GM12891 (cell line): ENCODE results near the gene SAMHD1. TPM values are rescaled to one million over a fixed set of nuclear protein-coding genes. Genes with fewer than 3 reads are reported as not detected.
"Not testable (repeated sequence)": the region's sequence is repeated elsewhere in the genome, so short reads cannot be mapped to it uniquely, and the experiment has no call there.

Source experiments
- DNase-seq: peaks from one replicate; pipeline ENCODE4 v3.0.0; 2011; ENCODE audit warnings: low spot score; ENCODE audit not compliant: insufficient read length
- FAIRE-seq: peaks from 2 replicates; lab custom pipeline; 2011; peaks lifted over from hg19 to GRCh38; lab: Jason Lieb, UNC
- PAX5 ChIP-seq: IDR thresholded peaks from 2 replicates; pipeline ENCODE4 v1.6.1; 2011; ENCODE audit warnings: low read length, moderate library complexity, mild to moderate bottlenecking; ENCODE audit not compliant: insufficient read depth, severe bottlenecking
- POLR2A ChIP-seq: IDR thresholded peaks from 2 replicates; pipeline ENCODE4 v1.6.1; 2011; ENCODE audit warnings: low read depth, low read length, control low read depth
- POLR2AphosphoS5 ChIP-seq: IDR thresholded peaks from 2 replicates; pipeline ENCODE4 v1.6.1; 2011; ENCODE audit warnings: low read depth, low read length, control low read depth
- POU2F2 ChIP-seq: IDR thresholded peaks from 2 replicates; pipeline ENCODE4 v1.6.1; 2011; ENCODE audit warnings: low read depth, mild to moderate bottlenecking, control low read depth, low read length, moderate library complexity
- SPI1 ChIP-seq: IDR thresholded peaks from 2 replicates; pipeline ENCODE4 v1.6.1; 2011; ENCODE audit warnings: low read depth, low read length, control low read depth
- TAF1 ChIP-seq: IDR thresholded peaks from 2 replicates; pipeline ENCODE4 v1.6.1; 2011; ENCODE audit warnings: low read depth, low read length, control low read depth
- polyA plus RNA-seq: library from polyadenylated mRNA; unstranded; fragments of >200 nt; gene quantifications from one replicate; pipeline ENCODE4 v1.2.1, GENCODE V29; 2012; ENCODE audit warnings: low read depth, missing spikeins, inconsistent platforms; ENCODE audit not compliant: missing spikeins

The SAMHD1 gene
- polyA plus RNA-seq = 7.7 TPM

GRCh38 chr20:36951198-36951978 is at the start of gene SAMHD1:
SAMHD1 (minus strand) TSS chr20:36951708; CDS start chr20:36951643, 65 bp downstream.
- TF ChIP-seq POLR2AphosphoS5 (no peak), SPI1 (0 out of 2 replicates have a peak, but pooled peaks have one; percentile 8), TAF1 (0 out of 2 replicates have a peak, but pooled peaks have one; percentile 7), PAX5 (no peak), POU2F2 (no peak), POLR2A (peak; percentile 52; the same call in 1 of the 2 replicates)
- DNase-seq (peak; percentile 99), FAIRE-seq (peak; percentile 95)

- DNase-seq, FAIRE-seq: not testable (repeated sequence)
These were observed 48.7 kb upstream of the SAMHD1 start for GRCh38 chr20:37000171-37000570.

GRCh38 chr20:36998652-36999051 is 47.1 kb upstream of the SAMHD1 start:
- no peak for FAIRE-seq
- TF ChIP-seq POU2F2 (no peak), TAF1 (no peak), POLR2AphosphoS5 (no peak), PAX5 (no peak), POLR2A (no peak), SPI1 (no peak)
- DNase-seq = no peak

- TF ChIP-seq POLR2A = no peak
- TF ChIP-seq SPI1 = no peak
- no peak for TF ChIP-seq POLR2AphosphoS5
- TF ChIP-seq TAF1 = no peak
- TF ChIP-seq POU2F2 = no peak
- no peak for TF ChIP-seq PAX5
- FAIRE-seq (no peak), DNase-seq (no peak)
These were observed 45.6 kb upstream of the SAMHD1 start for GRCh38 chr20:36997121-36997520.

GRCh38 chr20:36994221-36994620 is 42.7 kb upstream of the SAMHD1 start:
- DNase-seq, FAIRE-seq: not testable (repeated sequence)

DNA sequence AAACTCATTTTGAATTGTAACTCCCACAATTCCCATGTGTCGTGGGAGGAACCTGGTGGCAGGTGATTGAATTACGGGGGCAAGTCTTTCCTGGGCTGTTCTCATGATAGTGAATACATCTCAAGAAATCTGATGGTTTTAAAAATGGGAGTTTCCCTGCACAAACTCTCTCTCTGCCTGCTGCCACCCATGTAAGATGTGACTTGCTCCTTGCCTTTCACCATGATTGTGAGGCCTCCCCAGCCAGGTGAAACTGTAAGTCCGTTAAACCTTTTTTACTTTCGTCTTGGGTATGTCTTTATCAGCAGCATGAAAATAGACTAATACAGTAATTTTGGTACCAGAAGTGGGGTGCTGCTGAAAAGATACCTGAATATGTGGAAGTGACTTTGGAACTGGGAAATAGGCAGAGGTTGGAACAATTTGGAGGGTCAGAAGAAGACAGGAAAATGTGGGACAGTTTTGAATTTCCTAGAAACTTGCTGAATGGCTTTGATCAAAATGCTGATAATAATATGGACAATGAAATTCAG is 41.4 kb upstream of the SAMHD1 start:
- DNase-seq = no peak
- TF ChIP-seq TAF1 (no peak), PAX5 (no peak), POLR2A (no peak), POLR2AphosphoS5 (no peak), POU2F2 (no peak), SPI1 (no peak)
- no peak for FAIRE-seq

DNA sequence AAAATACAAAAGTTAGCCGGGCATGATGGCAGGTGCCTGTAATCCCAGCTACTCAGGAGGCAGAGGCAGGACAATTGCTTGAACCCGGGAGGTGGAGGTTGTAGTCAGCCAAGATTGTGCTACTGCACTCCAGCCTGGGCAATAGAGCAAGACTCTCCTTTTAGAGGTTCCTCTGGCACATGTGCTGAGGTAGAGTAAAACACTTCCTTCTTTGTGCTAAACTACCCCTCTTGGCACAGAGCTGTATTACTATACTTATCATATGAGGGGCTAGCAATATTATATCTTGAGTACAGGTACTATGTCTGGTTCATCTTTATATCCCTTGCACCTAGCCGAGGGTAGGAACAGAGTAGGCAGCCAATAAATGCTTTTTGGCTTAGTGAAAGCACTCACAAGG is 40.2 kb upstream of the SAMHD1 start:
- DNase-seq (no peak), FAIRE-seq (no peak)
- TF ChIP-seq POU2F2 (no peak), POLR2AphosphoS5 (no peak), TAF1 (no peak), POLR2A (no peak), PAX5 (no peak), SPI1 (no peak)

DNA sequence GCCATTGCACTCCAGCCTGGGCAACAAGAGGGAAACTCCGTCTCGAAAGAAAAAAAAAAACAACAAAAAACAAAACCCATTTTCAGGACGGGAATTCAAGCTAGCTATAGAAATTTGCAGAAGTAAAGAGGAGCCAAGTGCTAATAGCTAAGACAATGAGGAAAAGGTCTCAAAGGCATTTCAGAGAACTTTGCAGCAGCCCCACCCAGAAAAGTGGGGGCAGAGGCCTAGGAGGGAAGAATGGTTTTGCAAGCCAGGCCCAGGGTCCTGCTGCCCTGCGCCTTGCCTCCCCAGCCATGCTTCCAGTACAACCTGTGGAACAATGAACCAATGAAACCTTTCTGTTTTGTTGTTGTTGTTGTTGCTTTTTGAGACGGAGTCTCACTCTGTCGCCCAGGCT is 38.3 kb upstream of the SAMHD1 start:
- no peak for TF ChIP-seq SPI1
- TF ChIP-seq TAF1 = no peak
- no peak for TF ChIP-seq POLR2AphosphoS5
- FAIRE-seq = no peak

GRCh38 chr20:36988494-36988966 is 37.0 kb upstream of the SAMHD1 start:
- DNase-seq (no peak), FAIRE-seq (peak; percentile 60)
- TF ChIP-seq POLR2AphosphoS5 (no peak), PAX5 (no peak), SPI1 (no peak), POLR2A (no peak), POU2F2 (no peak), TAF1 (no peak)

More for the DNA sequence above, 38.3 kb upstream of the SAMHD1 start:
- no peak for DNase-seq

DNA sequence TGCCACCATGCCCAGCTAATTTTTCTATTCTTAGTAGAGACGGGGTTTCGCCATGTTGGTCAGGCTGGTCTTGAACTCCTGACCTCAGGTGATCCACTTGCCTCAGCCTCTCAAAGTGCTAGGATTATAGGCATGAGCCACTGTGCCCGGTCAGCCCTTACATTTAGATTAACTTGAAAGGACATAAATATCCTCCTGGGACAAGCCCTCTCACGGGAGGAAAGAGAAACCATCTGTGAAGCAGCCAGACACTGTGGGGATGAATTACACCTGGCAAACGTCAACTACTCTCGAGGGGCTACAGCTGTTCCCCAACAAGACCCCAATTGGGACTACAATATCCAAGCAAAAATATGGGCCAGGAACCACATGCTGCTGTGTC is 32.7 kb upstream of the SAMHD1 start:
- no peak for FAIRE-seq
- TF ChIP-seq PAX5 (no peak), POU2F2 (no peak), POLR2AphosphoS5 (no peak), POLR2A (no peak), SPI1 (no peak), TAF1 (no peak)
- no peak for DNase-seq
